ENCODE results near the gene PSMD8. TPM values are rescaled to one million over a fixed set of nuclear protein-coding genes. Genes with fewer than 3 reads are reported as not detected.

Gene PSMD8
- total RNA-seq, 1 experiment from 2014 or later, result 195 TPM

DNA sequence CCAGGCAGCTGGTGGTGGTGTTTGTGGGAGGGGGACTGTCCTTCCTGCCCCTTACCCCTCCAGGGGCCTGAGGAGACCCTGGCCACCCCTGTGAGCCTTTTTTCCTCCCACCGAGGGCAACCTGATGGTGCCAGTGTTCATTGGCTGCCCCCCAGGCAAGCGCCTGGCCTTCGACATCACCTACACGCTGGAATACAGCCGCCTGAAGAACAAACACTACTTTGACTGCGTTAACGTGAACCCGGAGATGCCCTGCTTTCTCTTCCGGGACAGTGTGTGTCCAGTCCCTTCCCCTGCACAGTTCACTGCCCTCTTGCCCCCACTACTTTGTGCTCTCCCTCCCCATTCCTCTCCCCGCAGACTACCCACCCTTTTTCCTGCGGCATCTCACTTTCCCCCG lies 7.3 kb upstream of the PSMD8 start:
- intact Hi-C loops (cut with micrococcal nuclease), result no loop called here
- ATAC-seq, result no peak
- no peak for DNase-seq (ENCODE audit: low read depth, low spot score)
- no peak overlapping the region for H3K9ac ChIP-seq (ENCODE audit: low read length)
- no peak for TF ChIP-seq RAD21 (IDR thresholded peaks at IDR 0.05; ENCODE audit: low read depth)
- no peak for TF ChIP-seq ZFX (IDR thresholded peaks at IDR 0.05)
- no peak for TF ChIP-seq MAX (IDR thresholded peaks at IDR 0.05)
- TF ChIP-seq SIN3A (IDR thresholded peaks at IDR 0.05; ENCODE audit: low read depth), result no peak
- TF ChIP-seq EGR1 (IDR thresholded peaks at IDR 0.05; ENCODE audit: low read depth), result no peak
- no peak for TF ChIP-seq JUND (IDR thresholded peaks at IDR 0.05)
- TF ChIP-seq, protein P1, sequence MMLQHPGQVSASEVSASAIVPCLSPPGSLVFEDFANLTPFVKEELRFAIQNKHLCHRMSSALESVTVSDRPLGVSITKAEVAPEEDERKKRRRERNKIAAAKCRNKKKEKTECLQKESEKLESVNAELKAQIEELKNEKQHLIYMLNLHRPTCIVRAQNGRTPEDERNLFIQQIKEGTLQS (IDR thresholded peaks at IDR 0.05), result no peak
- no peak for TF ChIP-seq CEBPB (IDR thresholded peaks at IDR 0.05; ENCODE audit: low read depth)
- no peak for TF ChIP-seq SP1 (IDR thresholded peaks at IDR 0.05; ENCODE audit: low read depth)
- TF ChIP-seq, protein P2, sequence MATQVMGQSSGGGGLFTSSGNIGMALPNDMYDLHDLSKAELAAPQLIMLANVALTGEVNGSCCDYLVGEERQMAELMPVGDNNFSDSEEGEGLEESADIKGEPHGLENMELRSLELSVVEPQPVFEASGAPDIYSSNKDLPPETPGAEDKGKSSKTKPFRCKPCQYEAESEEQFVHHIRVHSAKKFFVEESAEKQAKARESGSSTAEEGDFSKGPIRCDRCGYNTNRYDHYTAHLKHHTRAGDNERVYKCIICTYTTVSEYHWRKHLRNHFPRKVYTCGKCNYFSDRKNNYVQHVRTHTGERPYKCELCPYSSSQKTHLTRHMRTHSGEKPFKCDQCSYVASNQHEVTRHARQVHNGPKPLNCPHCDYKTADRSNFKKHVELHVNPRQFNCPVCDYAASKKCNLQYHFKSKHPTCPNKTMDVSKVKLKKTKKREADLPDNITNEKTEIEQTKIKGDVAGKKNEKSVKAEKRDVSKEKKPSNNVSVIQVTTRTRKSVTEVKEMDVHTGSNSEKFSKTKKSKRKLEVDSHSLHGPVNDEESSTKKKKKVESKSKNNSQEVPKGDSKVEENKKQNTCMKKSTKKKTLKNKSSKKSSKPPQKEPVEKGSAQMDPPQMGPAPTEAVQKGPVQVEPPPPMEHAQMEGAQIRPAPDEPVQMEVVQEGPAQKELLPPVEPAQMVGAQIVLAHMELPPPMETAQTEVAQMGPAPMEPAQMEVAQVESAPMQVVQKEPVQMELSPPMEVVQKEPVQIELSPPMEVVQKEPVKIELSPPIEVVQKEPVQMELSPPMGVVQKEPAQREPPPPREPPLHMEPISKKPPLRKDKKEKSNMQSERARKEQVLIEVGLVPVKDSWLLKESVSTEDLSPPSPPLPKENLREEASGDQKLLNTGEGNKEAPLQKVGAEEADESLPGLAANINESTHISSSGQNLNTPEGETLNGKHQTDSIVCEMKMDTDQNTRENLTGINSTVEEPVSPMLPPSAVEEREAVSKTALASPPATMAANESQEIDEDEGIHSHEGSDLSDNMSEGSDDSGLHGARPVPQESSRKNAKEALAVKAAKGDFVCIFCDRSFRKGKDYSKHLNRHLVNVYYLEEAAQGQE (IDR thresholded peaks at IDR 0.05; ENCODE audit: low read depth), result no peak
- TF ChIP-seq YY1 (IDR thresholded peaks at IDR 0.05; ENCODE audit: extremely low read depth, insufficient replicate concordance, low read depth, low read length), result no peak
- TF ChIP-seq TCF7L2 (IDR thresholded peaks at IDR 0.05; ENCODE audit: borderline replicate concordance, extremely low read depth, insufficient read depth, insufficient read length), result no peak
- TF ChIP-seq, protein P3, sequence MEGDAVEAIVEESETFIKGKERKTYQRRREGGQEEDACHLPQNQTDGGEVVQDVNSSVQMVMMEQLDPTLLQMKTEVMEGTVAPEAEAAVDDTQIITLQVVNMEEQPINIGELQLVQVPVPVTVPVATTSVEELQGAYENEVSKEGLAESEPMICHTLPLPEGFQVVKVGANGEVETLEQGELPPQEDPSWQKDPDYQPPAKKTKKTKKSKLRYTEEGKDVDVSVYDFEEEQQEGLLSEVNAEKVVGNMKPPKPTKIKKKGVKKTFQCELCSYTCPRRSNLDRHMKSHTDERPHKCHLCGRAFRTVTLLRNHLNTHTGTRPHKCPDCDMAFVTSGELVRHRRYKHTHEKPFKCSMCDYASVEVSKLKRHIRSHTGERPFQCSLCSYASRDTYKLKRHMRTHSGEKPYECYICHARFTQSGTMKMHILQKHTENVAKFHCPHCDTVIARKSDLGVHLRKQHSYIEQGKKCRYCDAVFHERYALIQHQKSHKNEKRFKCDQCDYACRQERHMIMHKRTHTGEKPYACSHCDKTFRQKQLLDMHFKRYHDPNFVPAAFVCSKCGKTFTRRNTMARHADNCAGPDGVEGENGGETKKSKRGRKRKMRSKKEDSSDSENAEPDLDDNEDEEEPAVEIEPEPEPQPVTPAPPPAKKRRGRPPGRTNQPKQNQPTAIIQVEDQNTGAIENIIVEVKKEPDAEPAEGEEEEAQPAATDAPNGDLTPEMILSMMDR (IDR thresholded peaks at IDR 0.05 in 2 of 3, conservative IDR thresholded peaks at IDR 0.05 in 1 of 3; ENCODE audit: borderline replicate concordance in 1 of 3, insufficient read depth in 1 of 3, low read depth in 2 of 3, low read length in 2 of 3), result no peak
- no peak for TF ChIP-seq ZBTB33 (IDR thresholded peaks at IDR 0.05; ENCODE audit: extremely low read depth, insufficient replicate concordance, low read length)
- no peak for TF ChIP-seq SRF (IDR thresholded peaks at IDR 0.05; ENCODE audit: low read depth)
- TF ChIP-seq POLR2A (IDR thresholded peaks at IDR 0.05; ENCODE audit: borderline replicate concordance, extremely low read depth, insufficient read depth, insufficient read length), result no peak
- no peaks in the 10 kb centered on the region for H3K36me3 ChIP-seq (ENCODE audit: control insufficient read depth in 1 of 2, insufficient read depth in 2 of 2, low read length in 2 of 2)
- H3K27me3 ChIP-seq (ENCODE audit: insufficient read depth, low read length), result no peaks in the 10 kb centered on the region
- no peaks in the 10 kb centered on the region for H3K9me2 ChIP-seq (ENCODE audit: insufficient read depth)
- BruUV-seq (replicated peaks), result no TSS peak
- no peak overlapping the region for H3K4me3 ChIP-seq (replicated peaks in 1 of 2; ENCODE audit: low read depth in 1 of 2, low read length in 2 of 2)
- no peaks in the 10 kb centered on the region for H3K9me3 ChIP-seq (ENCODE audit: control insufficient read depth in 1 of 2, insufficient read depth in 1 of 2, low read depth in 1 of 2, low read length in 2 of 2)
- CTCF ChIA-PET, result no interaction called here
- H3K79me2 ChIP-seq (ENCODE audit: insufficient read depth, low read length), result no peaks in the 10 kb centered on the region
- H2AFZ ChIP-seq (ENCODE audit: low read depth, low read length, poor library complexity, severe bottlenecking), result no peak overlapping the region
- POLR2A ChIA-PET, result interaction anchor here (0.8 kb wide), 1 partner anchor 9 kb away, joined by 4 read pairs; no protein-coding TSS in a partner anchor
- H3K4me2 ChIP-seq (ENCODE audit: low read length), result no peak overlapping the region
- H3K4me1 ChIP-seq (ENCODE audit: control insufficient read depth in 1 of 2, insufficient read depth in 2 of 2, low read length in 2 of 2), result peaks cover 8 to 11% of the 10 kb centered on the region in 2 experiments; a peak in 2 of 4 replicates
- H4K20me1 ChIP-seq (ENCODE audit: insufficient read depth), result no peaks in the 10 kb centered on the region
- no peak overlapping the region for H3K27ac ChIP-seq (ENCODE audit: low read depth, low read length)
- RAD21 ChIA-PET (ENCODE audit: low non-redundant PET in 1 of 2, low total read pairs in 2 of 2, uncharacterized antibody in 2 of 2, unreplicated experiment in 2 of 2), result no interaction called here
